PFSK-1 (cell line): Measurements from ENCODE around the gene CATSPER4.

Source experiments
- FOXP2 ChIP-seq: optimal IDR thresholded peaks from 2 replicates; pipeline ENCODE3; 2011; ENCODE audit warnings: borderline replicate concordance, control low read depth, inconsistent platforms; ENCODE audit not compliant: insufficient read depth; ENCODE audit errors: extremely low read length, extremely low read depth
- POLR2AphosphoS5 ChIP-seq: IDR thresholded peaks from 2 replicates; pipeline ENCODE4 v1.6.1; 2012; ENCODE audit warnings: low read depth, mild to moderate bottlenecking, control low read depth, low read length, moderate library complexity
- REST ChIP-seq, 2 experiments: IDR thresholded peaks; 2 replicates each; pipeline versions ENCODE4 v1.6.1 to v1.8.0; 2011 to 2012; ENCODE audit warnings: low read depth in 2 of 2, low read length in 2 of 2, control low read depth in 1 of 2, inconsistent platforms in 1 of 2, mild to moderate bottlenecking in 1 of 2, moderate library complexity in 1 of 2; ENCODE audit not compliant: insufficient read depth in 1 of 2
- SIN3A ChIP-seq: IDR thresholded peaks from 2 replicates; pipeline ENCODE4 v1.6.1; 2012; ENCODE audit warnings: mild to moderate bottlenecking, low read length, moderate library complexity, borderline replicate concordance; ENCODE audit not compliant: insufficient read depth
- TAF1 ChIP-seq: IDR thresholded peaks from 2 replicates; pipeline ENCODE4 v1.6.1; 2012; ENCODE audit warnings: low read length, control low read depth, borderline replicate concordance; ENCODE audit not compliant: insufficient read depth

CATSPER4 gene

GRCh38 chr1:26220199-26220912, 30.0 kb downstream of the CATSPER4 start:
- no peak for TF ChIP-seq REST (IDR thresholded peaks at IDR 0.05; ENCODE audit: insufficient read depth in 1 of 2, low read depth in 2 of 2, low read length in 2 of 2)
- no peak for TF ChIP-seq POLR2AphosphoS5
- no peak for TF ChIP-seq TAF1
- no peak for TF ChIP-seq FOXP2
- TF ChIP-seq SIN3A = no peak

GRCh38 chr1:26221094-26221493, 30.7 kb downstream of the CATSPER4 start:
- no peak for TF ChIP-seq REST (IDR thresholded peaks at IDR 0.05; ENCODE audit: insufficient read depth in 1 of 2, low read depth in 2 of 2, low read length in 2 of 2)
- TF ChIP-seq POLR2AphosphoS5 = no peak
- no peak for TF ChIP-seq SIN3A
- TF ChIP-seq FOXP2 = no peak

- TF ChIP-seq REST (IDR thresholded peaks at IDR 0.05; ENCODE audit: insufficient read depth in 1 of 2, low read depth in 2 of 2, low read length in 2 of 2) = no peak
- TF ChIP-seq POLR2AphosphoS5 = no peak
- TF ChIP-seq SIN3A = no peak
Observed at GRCh38 chr1:26224606-26225005, 34.2 kb downstream of the CATSPER4 start.

GRCh38 chr1:26225033-26225831, 34.8 kb downstream of the CATSPER4 start:
- TF ChIP-seq POLR2AphosphoS5 (no peak), FOXP2 (no peak), TAF1 (no peak), REST (IDR thresholded peaks at IDR 0.05; ENCODE audit: insufficient read depth in 1 of 2, low read depth in 2 of 2, low read length in 2 of 2) (no peak), SIN3A (no peak)
